ENCODE measurements around the gene CATSPER3. TPM values are rescaled to one million over a fixed set of nuclear protein-coding genes. Genes with fewer than 3 reads are reported as not detected.

The CATSPER3 gene
- total RNA-seq, 1 donor from 2014 or later, result 0.22 TPM

DNA sequence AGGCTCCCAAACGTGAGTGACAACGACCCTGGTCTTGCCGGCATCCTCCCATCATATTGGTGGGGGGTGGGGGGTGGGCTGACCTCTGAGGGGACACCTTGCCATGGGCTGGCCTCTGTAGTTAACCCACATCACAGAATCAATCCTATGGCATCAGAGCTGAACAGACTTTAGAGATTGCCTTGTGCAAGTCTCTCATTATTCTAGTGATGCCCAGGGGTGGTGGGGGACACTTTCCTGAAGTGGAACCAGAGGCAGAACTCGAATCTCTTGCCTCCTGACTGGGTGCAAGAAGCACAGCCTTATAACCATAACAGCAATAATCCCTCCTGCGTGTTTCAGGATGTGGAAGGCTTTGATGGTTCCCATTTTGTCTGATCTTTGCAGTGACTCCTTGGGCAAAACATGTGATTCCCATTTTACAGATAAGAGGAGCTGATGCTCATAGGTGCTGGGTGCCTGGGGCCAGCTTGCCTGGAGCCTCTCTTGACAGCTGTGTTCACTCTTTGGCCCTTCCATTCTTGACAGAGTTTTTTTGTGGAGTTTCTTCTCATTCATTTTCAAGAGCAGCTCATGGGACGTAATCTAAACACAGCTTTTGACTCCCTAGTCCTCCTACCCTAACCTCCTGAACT, 84.9 kb downstream of the CATSPER3 start:
- DNase-seq (ENCODE audit: extremely low spot score, unreplicated experiment), result no peak
- Mint-ChIP-seq H3K36me3 (no peaks in the 10 kb centered on the region), H3K27ac (no peak overlapping the region), H3K4me3 (no peak overlapping the region), H3K4me1 (ENCODE audit: unreplicated experiment) (no peaks in the 10 kb centered on the region), H3K9me3 (no peaks in the 10 kb centered on the region), H3K27me3 (peaks cover 96% of the 10 kb centered on the region)
- TF ChIP-seq, protein P1, sequence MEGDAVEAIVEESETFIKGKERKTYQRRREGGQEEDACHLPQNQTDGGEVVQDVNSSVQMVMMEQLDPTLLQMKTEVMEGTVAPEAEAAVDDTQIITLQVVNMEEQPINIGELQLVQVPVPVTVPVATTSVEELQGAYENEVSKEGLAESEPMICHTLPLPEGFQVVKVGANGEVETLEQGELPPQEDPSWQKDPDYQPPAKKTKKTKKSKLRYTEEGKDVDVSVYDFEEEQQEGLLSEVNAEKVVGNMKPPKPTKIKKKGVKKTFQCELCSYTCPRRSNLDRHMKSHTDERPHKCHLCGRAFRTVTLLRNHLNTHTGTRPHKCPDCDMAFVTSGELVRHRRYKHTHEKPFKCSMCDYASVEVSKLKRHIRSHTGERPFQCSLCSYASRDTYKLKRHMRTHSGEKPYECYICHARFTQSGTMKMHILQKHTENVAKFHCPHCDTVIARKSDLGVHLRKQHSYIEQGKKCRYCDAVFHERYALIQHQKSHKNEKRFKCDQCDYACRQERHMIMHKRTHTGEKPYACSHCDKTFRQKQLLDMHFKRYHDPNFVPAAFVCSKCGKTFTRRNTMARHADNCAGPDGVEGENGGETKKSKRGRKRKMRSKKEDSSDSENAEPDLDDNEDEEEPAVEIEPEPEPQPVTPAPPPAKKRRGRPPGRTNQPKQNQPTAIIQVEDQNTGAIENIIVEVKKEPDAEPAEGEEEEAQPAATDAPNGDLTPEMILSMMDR (conservative IDR thresholded peaks at IDR 0.05), result no peak

GRCh38 chr5:135053278-135053677, 85.6 kb downstream of the CATSPER3 start:
- Mint-ChIP-seq H3K27me3 (peaks cover 96% of the 10 kb centered on the region), H3K4me1 (ENCODE audit: unreplicated experiment) (no peaks in the 10 kb centered on the region), H3K4me3 (no peak overlapping the region), H3K9me3 (no peaks in the 10 kb centered on the region), H3K27ac (no peak overlapping the region), H3K36me3 (no peaks in the 10 kb centered on the region)
- TF ChIP-seq, protein P1 (conservative IDR thresholded peaks at IDR 0.05), result no peak
- no peak for DNase-seq (ENCODE audit: extremely low spot score, unreplicated experiment)

DNA sequence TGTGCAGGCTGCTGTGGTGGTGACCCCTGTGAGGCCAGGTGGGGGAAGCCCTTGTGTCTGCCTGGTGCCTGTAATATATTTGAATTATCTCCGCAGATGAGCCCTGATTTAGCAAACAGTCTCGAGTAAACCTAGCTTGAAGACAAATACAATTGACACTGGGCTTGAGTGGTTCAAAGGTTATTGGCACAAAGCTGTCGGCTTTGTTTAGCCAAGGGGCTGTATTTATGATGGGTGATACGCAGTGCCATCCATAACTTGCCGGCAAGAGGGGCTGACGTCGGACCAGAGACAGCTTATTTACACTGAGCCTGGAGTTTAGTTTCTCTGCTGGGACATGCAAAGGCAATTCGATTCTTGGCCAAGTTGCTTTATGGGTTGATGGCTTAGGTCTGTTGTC, 86.3 kb downstream of the CATSPER3 start:
- no peak for DNase-seq (ENCODE audit: extremely low spot score, unreplicated experiment)
- Mint-ChIP-seq H3K9me3 (no peaks in the 10 kb centered on the region), H3K27me3 (peaks cover 96% of the 10 kb centered on the region), H3K36me3 (no peaks in the 10 kb centered on the region), H3K4me3 (no peak overlapping the region), H3K27ac (peak overlapping the region; percentile 1), H3K4me1 (ENCODE audit: unreplicated experiment) (no peaks in the 10 kb centered on the region)
- TF ChIP-seq, protein P1 (conservative IDR thresholded peaks at IDR 0.05), result no peak

DNA sequence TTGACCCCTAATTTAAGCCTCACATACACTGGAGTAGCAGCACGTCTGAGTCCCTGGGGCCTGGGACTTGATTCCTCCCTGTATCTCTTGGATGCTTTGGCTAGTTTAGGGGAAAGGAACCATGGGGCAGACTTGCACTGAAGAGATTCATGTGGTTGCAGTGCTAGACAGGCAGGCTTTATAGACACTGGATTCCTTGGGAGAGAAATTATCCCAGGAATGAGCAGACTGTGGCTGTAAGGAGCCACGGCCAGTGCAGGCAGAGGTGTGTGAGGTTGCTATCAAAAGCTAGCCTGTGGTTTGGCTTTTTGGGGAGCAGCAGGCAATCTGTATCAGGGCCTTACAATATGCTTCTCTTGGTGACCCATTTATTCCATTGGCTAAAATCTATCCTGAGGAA, 86.8 kb downstream of the CATSPER3 start:
- no peak for DNase-seq (ENCODE audit: extremely low spot score, unreplicated experiment)
- Mint-ChIP-seq H3K36me3 (no peaks in the 10 kb centered on the region), H3K27me3 (peaks cover 96% of the 10 kb centered on the region), H3K27ac (peak overlapping the region; percentile 1), H3K4me1 (ENCODE audit: unreplicated experiment) (no peaks in the 10 kb centered on the region), H3K4me3 (no peak overlapping the region), H3K9me3 (no peaks in the 10 kb centered on the region)
- TF ChIP-seq, protein P1 (conservative IDR thresholded peaks at IDR 0.05), result no peak

DNA sequence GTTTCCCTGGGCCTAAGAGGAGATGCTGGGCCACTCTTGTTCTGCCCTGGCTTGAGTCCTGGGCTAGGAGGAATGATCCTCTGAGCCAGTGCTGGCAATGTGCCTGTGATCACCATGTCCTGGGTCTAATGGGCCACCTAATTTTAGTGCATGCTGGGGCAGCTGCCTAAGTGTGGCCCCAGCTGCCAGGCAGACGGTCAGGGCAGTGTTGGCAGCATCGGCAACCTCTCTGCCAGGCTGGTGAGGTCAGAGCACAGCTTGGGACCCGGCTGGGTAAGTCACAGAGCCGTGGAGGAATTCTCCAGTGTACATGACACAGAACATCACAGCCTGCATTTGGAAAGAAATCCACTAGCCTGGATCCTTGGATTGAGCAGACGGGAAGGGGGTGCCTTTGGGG, 87.7 kb downstream of the CATSPER3 start:
- H3K27ac Mint-ChIP-seq, result no peak overlapping the region
- no peak for DNase-seq (ENCODE audit: extremely low spot score, unreplicated experiment)
- H3K36me3 Mint-ChIP-seq, result no peaks in the 10 kb centered on the region
- H3K9me3 Mint-ChIP-seq, result no peaks in the 10 kb centered on the region
- TF ChIP-seq, protein P1 (conservative IDR thresholded peaks at IDR 0.05), result no peak
- no peaks in the 10 kb centered on the region for H3K4me1 Mint-ChIP-seq (ENCODE audit: unreplicated experiment)
- H3K27me3 Mint-ChIP-seq, result peaks cover 94% of the 10 kb centered on the region
- no peak overlapping the region for H3K4me3 Mint-ChIP-seq
